ENCODE data around the gene MYO1E.
"Not testable (repeated sequence)": the region's sequence is repeated elsewhere in the genome, so short reads cannot be mapped to it uniquely, and the experiment has no call there.

MYO1E gene

GRCh38 chr15:59349680-59350420 lies 22.8 kb downstream of the MYO1E start:
- no peak for DNase-seq

- DNase-seq: no peak
Measured at GRCh38 chr15:59347915-59348314, 24.8 kb downstream of the MYO1E start.

GRCh38 chr15:59346951-59347350 lies 25.7 kb downstream of the MYO1E start:
- DNase-seq: no peak

GRCh38 chr15:59345326-59345725 lies 27.3 kb downstream of the MYO1E start:
- no peak for DNase-seq

GRCh38 chr15:59344311-59344710 lies 28.4 kb downstream of the MYO1E start:
- DNase-seq: no peak

- DNase-seq: no peak
Measured at GRCh38 chr15:59340325-59340724, 32.3 kb downstream of the MYO1E start.

GRCh38 chr15:59339252-59339672 lies 33.4 kb downstream of the MYO1E start:
- no peak for DNase-seq

GRCh38 chr15:59338414-59338813 lies 34.3 kb downstream of the MYO1E start:
- DNase-seq: no peak

- not testable (repeated sequence) for DNase-seq
Measured at GRCh38 chr15:59336725-59337124, 35.9 kb downstream of the MYO1E start.

- no peak for DNase-seq
Measured at GRCh38 chr15:59335207-59335786, 37.4 kb downstream of the MYO1E start.

GRCh38 chr15:59334076-59334415 lies 38.6 kb downstream of the MYO1E start:
- DNase-seq: no peak

- no peak for DNase-seq
Measured at GRCh38 chr15:59333401-59334075, 39.1 kb downstream of the MYO1E start.

- no peak for DNase-seq
Measured at GRCh38 chr15:59332009-59332408, 40.7 kb downstream of the MYO1E start.

- DNase-seq: no peak
Measured at GRCh38 chr15:59330649-59331048, 42.0 kb downstream of the MYO1E start.

GRCh38 chr15:59329570-59330350 lies 42.9 kb downstream of the MYO1E start:
- DNase-seq: no peak

GRCh38 chr15:59329091-59329490 lies 43.6 kb downstream of the MYO1E start:
- DNase-seq: no peak

- no peak for DNase-seq
Measured at GRCh38 chr15:59327942-59328341, 44.7 kb downstream of the MYO1E start.

GRCh38 chr15:59326856-59327255 lies 45.8 kb downstream of the MYO1E start:
- no peak for DNase-seq

- no peak for DNase-seq
Measured at GRCh38 chr15:59322056-59322759, 50.5 kb downstream of the MYO1E start.

- DNase-seq: no peak
Measured at GRCh38 chr15:59321000-59321689, 51.5 kb downstream of the MYO1E start.

GRCh38 chr15:59317211-59317610 lies 55.5 kb downstream of the MYO1E start:
- DNase-seq: no peak

- no peak for DNase-seq
Measured at GRCh38 chr15:59315914-59316451, 56.7 kb downstream of the MYO1E start.

Data from activated CD4-positive, alpha-beta T cell treated with anti-CD3 and anti-CD28 coated beads, Interleukin-2, amount 50 U/mL, for 4 hours (primary cell).